Natural killer cell (primary cell): Measurements from ENCODE around the gene GPC5. TPM values are rescaled to one million over a fixed set of nuclear protein-coding genes. Genes with fewer than 3 reads are reported as not detected.

Experiments
- ATAC-seq, 3 donors: fragments of 150-1000 bp in 2 of 3; fragments of 200-7000 bp in 1 of 3; cut with Tn5 transposase; 1 replicate in 1 of 3; 2 replicates in 2 of 3; pipeline ENCODE4 v1.10.0; 2021; ENCODE audit warnings: mild to moderate bottlenecking in 2 of 3, moderate library complexity in 2 of 3
- DNase-seq, 2 donors: peaks; one replicate each; pipeline versions ENCODE4 v3.0.0 to v3.0.0-alpha.2; 2013 to 2021; ENCODE audit warnings: mixed read lengths in 1 of 2
- H3K27ac ChIP-seq: one replicate; pipeline ENCODE4 v1.5.1; 2013; ENCODE audit warnings: mild to moderate bottlenecking, low read length
- H3K27me3 ChIP-seq: one replicate; pipeline ENCODE4 v1.6.1; 2013; ENCODE audit warnings: low read length; ENCODE audit not compliant: control insufficient read depth, insufficient read depth
- H3K36me3 ChIP-seq: one replicate; pipeline ENCODE4 v1.6.1; 2013; ENCODE audit warnings: low read length; ENCODE audit not compliant: control insufficient read depth, insufficient read depth
- H3K4me1 ChIP-seq: one replicate; pipeline ENCODE4 v1.6.1; 2013; ENCODE audit warnings: low read length; ENCODE audit not compliant: control insufficient read depth, insufficient read depth
- H3K4me3 ChIP-seq: one replicate; pipeline ENCODE4 v1.5.1; 2013; ENCODE audit warnings: low read length
- H3K9me3 ChIP-seq: one replicate; pipeline ENCODE4 v1.6.1; 2013; ENCODE audit warnings: low read length; ENCODE audit not compliant: control insufficient read depth, insufficient read depth
- H3K27ac Mint-ChIP-seq, 2 donors: one replicate each; pipeline ENCODE4 v1.8.0; 2022; ENCODE audit warnings: mild to moderate bottlenecking in 2 of 2, mixed read lengths in 2 of 2, moderate library complexity in 1 of 2
- H3K27me3 Mint-ChIP-seq, 2 donors: one replicate each; pipeline ENCODE4 v1.8.0; 2022; ENCODE audit warnings: low read depth in 2 of 2, mixed read lengths in 2 of 2
- H3K36me3 Mint-ChIP-seq: one replicate; pipeline ENCODE4 v1.8.0; 2022; ENCODE audit warnings: mixed read lengths
- H3K4me1 Mint-ChIP-seq, 2 donors: one replicate each; pipeline ENCODE4 v1.8.0; 2022; ENCODE audit warnings: mixed read lengths in 2 of 2
- H3K4me3 Mint-ChIP-seq: one replicate; pipeline ENCODE4 v1.8.0; 2022; ENCODE audit warnings: mild to moderate bottlenecking, moderate library complexity, mixed read lengths
- H3K9me3 Mint-ChIP-seq, 2 donors: one replicate each; pipeline ENCODE4 v1.8.0; 2022; ENCODE audit warnings: mixed read lengths in 2 of 2
- WGBS: methylation state at CpG from one replicate; pipeline ENCODE4 v1.1.7; 2013; ENCODE audit warnings: missing lambda C conversion rate; ENCODE audit not compliant: insufficient coverage; 5-methylcytosine and 5-hydroxymethylcytosine counted together
- intact Hi-C: fragments of 100-400 bp; cut with micrococcal nuclease; formaldehyde crosslinking; loops from one replicate; pipeline ENCODE4 v1.14.2; 2022
- total RNA-seq, 4 donors: library from RNA; stranded (reverse); fragments of 120-200 nt in 1 of 4; gene quantifications; one replicate each; pipeline versions ENCODE4 v1.2.3 to v1.2.4, GENCODE V29; 2013 to 2022
- TF ChIP-seq, protein P1 (sequence below): fragments of 200-600 bp; IDR thresholded peaks from one replicate; pipeline ENCODE4 v1.8.0; 2022; ENCODE audit warnings: antibody characterized with exemption

GPC5 gene
- total RNA-seq, 3 donors from 2014 or later (not counting 1 experiment from before 2014, with no cell fraction given) = not detected

DNA sequence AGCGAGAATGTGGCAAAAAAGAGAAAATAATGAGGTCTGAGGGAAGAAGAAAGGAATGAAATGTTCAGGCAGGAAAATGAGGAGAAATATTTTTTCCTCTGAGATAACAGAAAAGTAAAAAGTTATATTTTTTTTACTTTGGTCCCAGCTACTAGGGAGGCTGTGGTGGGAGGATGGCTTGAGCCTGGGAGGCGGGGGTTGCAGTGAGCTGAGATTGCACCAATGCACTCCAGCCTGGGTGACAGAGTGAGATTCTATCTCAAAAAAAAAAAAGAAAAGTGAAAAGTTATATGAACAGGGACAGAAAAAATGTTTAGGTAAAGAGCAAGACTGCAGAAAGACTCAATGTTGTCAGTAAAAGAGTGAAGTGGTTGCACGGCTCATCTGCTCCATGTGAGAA lies 1224.5 kb downstream of the GPC5 start:
- TF ChIP-seq, protein P1, sequence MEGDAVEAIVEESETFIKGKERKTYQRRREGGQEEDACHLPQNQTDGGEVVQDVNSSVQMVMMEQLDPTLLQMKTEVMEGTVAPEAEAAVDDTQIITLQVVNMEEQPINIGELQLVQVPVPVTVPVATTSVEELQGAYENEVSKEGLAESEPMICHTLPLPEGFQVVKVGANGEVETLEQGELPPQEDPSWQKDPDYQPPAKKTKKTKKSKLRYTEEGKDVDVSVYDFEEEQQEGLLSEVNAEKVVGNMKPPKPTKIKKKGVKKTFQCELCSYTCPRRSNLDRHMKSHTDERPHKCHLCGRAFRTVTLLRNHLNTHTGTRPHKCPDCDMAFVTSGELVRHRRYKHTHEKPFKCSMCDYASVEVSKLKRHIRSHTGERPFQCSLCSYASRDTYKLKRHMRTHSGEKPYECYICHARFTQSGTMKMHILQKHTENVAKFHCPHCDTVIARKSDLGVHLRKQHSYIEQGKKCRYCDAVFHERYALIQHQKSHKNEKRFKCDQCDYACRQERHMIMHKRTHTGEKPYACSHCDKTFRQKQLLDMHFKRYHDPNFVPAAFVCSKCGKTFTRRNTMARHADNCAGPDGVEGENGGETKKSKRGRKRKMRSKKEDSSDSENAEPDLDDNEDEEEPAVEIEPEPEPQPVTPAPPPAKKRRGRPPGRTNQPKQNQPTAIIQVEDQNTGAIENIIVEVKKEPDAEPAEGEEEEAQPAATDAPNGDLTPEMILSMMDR = no peak
- H3K27ac Mint-ChIP-seq = no peak overlapping the region
- intact Hi-C loops = no loop called here
- no peaks in the 10 kb centered on the region for H3K27me3 ChIP-seq
- no peak overlapping the region for H3K4me3 Mint-ChIP-seq
- 91% methylated on average over 3 of the region's 3 CpGs for WGBS
- H3K9me3 Mint-ChIP-seq = peaks cover 8 to 15% of the 10 kb centered on the region in 2 donors
- H3K36me3 Mint-ChIP-seq = no peaks in the 10 kb centered on the region
- no peaks in the 10 kb centered on the region for H3K4me1 ChIP-seq
- H3K4me1 Mint-ChIP-seq = no peaks in the 10 kb centered on the region
- H3K9me3 ChIP-seq = peaks cover 14% of the 10 kb centered on the region
- no peak overlapping the region for H3K27ac ChIP-seq
- H3K36me3 ChIP-seq = no peaks in the 10 kb centered on the region
- ATAC-seq (no peak), DNase-seq (no peak)
- no peaks in the 10 kb centered on the region for H3K27me3 Mint-ChIP-seq
- no peak overlapping the region for H3K4me3 ChIP-seq

DNA sequence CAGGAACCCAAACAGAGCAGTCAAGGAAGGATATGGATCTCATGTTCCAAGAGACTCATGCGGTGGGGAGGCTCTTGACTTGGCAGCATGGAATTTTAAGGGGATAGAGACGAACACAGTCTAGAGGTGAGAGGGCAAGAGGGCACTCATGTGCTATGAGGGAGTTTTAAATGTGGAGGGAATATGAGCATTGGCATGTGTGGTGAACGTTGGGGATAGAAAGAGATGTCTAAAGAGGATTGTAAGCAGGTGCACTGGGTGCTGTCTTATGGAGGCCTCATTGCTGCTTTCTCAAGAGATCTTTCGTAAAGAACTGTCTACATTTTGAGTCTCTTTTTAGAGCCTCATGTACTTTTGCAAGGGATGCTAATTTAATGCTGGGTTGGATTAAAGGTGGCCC lies 1227.9 kb downstream of the GPC5 start:
- 83% methylated on average over 4 of the region's 4 CpGs for WGBS
- no peak overlapping the region for H3K4me3 Mint-ChIP-seq
- Histone ChIP-seq H3K4me3 (no peak overlapping the region), H3K36me3 (no peaks in the 10 kb centered on the region), H3K27me3 (no peaks in the 10 kb centered on the region), H3K27ac (no peak overlapping the region), H3K4me1 (no peaks in the 10 kb centered on the region), H3K9me3 (peaks cover 11% of the 10 kb centered on the region)
- H3K27ac Mint-ChIP-seq = no peak overlapping the region
- peaks cover 7% of the 10 kb centered on the region for H3K36me3 Mint-ChIP-seq
- DNase-seq = no peak
- H3K27me3 Mint-ChIP-seq = no peaks in the 10 kb centered on the region
- ATAC-seq = no peak
- H3K9me3 Mint-ChIP-seq = peaks cover 10 to 19% of the 10 kb centered on the region in 2 donors
- TF ChIP-seq, protein P1 = no peak
- intact Hi-C loops = no loop called here
- H3K4me1 Mint-ChIP-seq = no peaks in the 10 kb centered on the region

DNA sequence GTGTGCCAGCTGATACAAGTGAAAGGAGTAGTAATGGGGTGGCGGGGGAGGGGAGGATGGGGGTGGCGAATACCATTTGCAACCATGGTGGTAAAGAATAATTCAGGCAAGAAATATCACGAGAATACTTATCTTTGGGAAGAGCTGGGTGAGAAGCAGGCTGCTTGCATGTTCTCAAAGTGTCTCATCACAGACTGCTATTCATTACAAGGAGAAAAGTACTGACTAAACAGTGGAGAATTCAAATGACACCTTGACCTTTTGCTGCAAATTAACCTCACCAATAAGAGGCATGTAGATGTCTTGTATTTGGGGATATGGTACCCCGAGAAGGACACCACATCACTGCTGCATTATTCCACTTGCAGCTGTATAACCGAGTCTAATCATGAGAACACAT lies 1242.5 kb downstream of the GPC5 start:
- no peaks in the 10 kb centered on the region for H3K4me1 Mint-ChIP-seq
- H3K36me3 ChIP-seq = no peaks in the 10 kb centered on the region
- H3K36me3 Mint-ChIP-seq = peaks cover 8% of the 10 kb centered on the region
- H3K4me3 Mint-ChIP-seq = no peak overlapping the region
- H3K4me3 ChIP-seq = no peak overlapping the region
- no peak overlapping the region for H3K27ac Mint-ChIP-seq
- WGBS = 78% methylated on average over 5 of the region's 5 CpGs
- no peaks in the 10 kb centered on the region for H3K27me3 Mint-ChIP-seq
- peaks cover 14 to 26% of the 10 kb centered on the region in 2 donors for H3K9me3 Mint-ChIP-seq
- no peaks in the 10 kb centered on the region for H3K4me1 ChIP-seq
- TF ChIP-seq, protein P1 = no peak
- DNase-seq (no peak), ATAC-seq (no peak)
- no peaks in the 10 kb centered on the region for H3K9me3 ChIP-seq
- no peaks in the 10 kb centered on the region for H3K27me3 ChIP-seq
- intact Hi-C loops = no loop called here
- H3K27ac ChIP-seq = no peak overlapping the region

DNA sequence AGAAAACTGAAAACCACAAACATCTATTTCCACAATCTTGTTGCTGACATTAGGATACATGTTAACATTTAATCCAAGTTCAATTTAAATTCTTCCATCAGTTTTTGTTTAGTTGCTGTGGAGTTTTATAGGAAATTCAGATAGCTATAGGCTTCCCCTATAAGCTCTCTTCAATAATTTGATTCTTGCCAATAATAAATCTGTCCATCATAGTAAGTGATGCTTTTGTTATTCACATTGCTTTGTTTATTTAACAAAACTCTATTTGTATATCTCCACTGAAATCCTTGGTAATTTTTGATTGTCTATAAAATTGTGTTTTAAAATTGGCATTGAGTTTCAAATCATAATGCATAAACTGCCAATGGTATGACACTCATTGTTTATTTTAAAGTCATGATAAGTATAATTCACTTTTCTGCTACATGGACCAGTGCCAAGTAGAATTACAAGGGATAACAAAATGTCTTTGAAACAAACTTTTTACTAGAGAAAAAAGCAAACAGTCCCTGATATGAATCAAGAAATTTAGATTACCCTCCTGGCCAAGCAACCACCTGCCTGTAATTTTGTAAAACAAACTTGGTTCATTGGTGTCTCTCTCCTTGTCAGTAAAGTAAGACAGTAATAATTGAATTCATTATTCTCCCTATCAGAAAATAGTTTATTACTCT lies 1250.9 kb downstream of the GPC5 start:
- H3K4me1 Mint-ChIP-seq = no peaks in the 10 kb centered on the region
- no peak overlapping the region for H3K4me3 Mint-ChIP-seq
- Histone ChIP-seq H3K27ac (no peak overlapping the region), H3K4me1 (no peaks in the 10 kb centered on the region), H3K4me3 (no peak overlapping the region), H3K36me3 (no peaks in the 10 kb centered on the region), H3K9me3 (no peaks in the 10 kb centered on the region), H3K27me3 (no peaks in the 10 kb centered on the region)
- intact Hi-C loops = no loop called here
- H3K36me3 Mint-ChIP-seq = no peaks in the 10 kb centered on the region
- no peaks in the 10 kb centered on the region for H3K27me3 Mint-ChIP-seq
- no peak for DNase-seq
- ATAC-seq = no peak
- H3K9me3 Mint-ChIP-seq = peaks cover 3 to 6% of the 10 kb centered on the region in 2 donors
- no peak overlapping the region for H3K27ac Mint-ChIP-seq
- TF ChIP-seq, protein P1 = no peak
